Spleen (tissue), 11 donors: ENCODE results near the gene GALNT18. TPM values are rescaled to one million over a fixed set of nuclear protein-coding genes. Genes with fewer than 3 reads are reported as not detected.

Experiments used
- DNase-seq: peaks from one replicate; pipeline ENCODE4 v3.0.0-alpha.2; 2020
- H3K27ac ChIP-seq, 8 donors: fragments of 200-600 bp; sonication (generic) in 7 of 8; 1 replicate in 4 of 8; 2 replicates in 4 of 8; pipeline versions ENCODE4 v1.5.0 to v1.8.0; 2016 to 2021; ENCODE audit warnings: inconsistent platforms in 4 of 8, mild to moderate bottlenecking in 4 of 8, moderate library complexity in 1 of 8
- H3K27me3 ChIP-seq, 7 donors: fragments of 200-600 bp; sonication (generic) in 6 of 7; replicated peaks in 1 of 7; 1 replicate in 4 of 7; 2 replicates in 3 of 7; pipeline versions ENCODE4 v1.5.0 to v1.8.0; 2016 to 2021; ENCODE audit warnings: inconsistent platforms in 3 of 7, mild to moderate bottlenecking in 1 of 7
- H3K36me3 ChIP-seq, 6 donors: fragments of 200-600 bp; sonication (generic) in 5 of 6; 1 replicate in 4 of 6; 2 replicates in 2 of 6; pipeline versions ENCODE4 v1.5.0 to v1.8.0; 2016 to 2021; ENCODE audit warnings: inconsistent platforms in 2 of 6
- H3K4me1 ChIP-seq, 6 donors: fragments of 200-600 bp; sonication (generic) in 5 of 6; 1 replicate in 3 of 6; 2 replicates in 3 of 6; pipeline versions ENCODE4 v1.5.0 to v1.8.0; 2016 to 2021; ENCODE audit warnings: inconsistent platforms in 3 of 6
- H3K4me3 ChIP-seq, 8 donors: fragments of 200-600 bp; sonication (generic) in 7 of 8; 1 replicate in 4 of 8; 2 replicates in 4 of 8; pipeline versions ENCODE4 v1.5.0 to v1.8.0; 2016 to 2021; ENCODE audit warnings: inconsistent platforms in 4 of 8, mild to moderate bottlenecking in 4 of 8, moderate library complexity in 2 of 8
- H3K9me3 ChIP-seq, 8 donors: fragments of 200-600 bp; sonication (generic) in 7 of 8; 1 replicate in 4 of 8; 2 replicates in 4 of 8; pipeline versions ENCODE4 v1.5.0 to v1.8.0; 2016 to 2021; ENCODE audit warnings: inconsistent platforms in 4 of 8
- POLR2A ChIP-seq, 3 donors: fragments of 450-650 bp; IDR thresholded peaks; one replicate each; pipeline ENCODE4 v1.5.1; 2017; ENCODE audit warnings: antibody characterized with exemption in 3 of 3, mild to moderate bottlenecking in 1 of 3
- POLR2AphosphoS5 ChIP-seq, 3 donors: sonication (generic); formaldehyde crosslinking; IDR thresholded peaks; one replicate each; pipeline ENCODE4 v1.5.1; 2017; ENCODE audit warnings: antibody characterized with exemption in 3 of 3
- WGBS, 5 donors: extraction: QIAGEN DNeasy Blood & Tissue Kit in 3 of 5; methylation state at CpG; one replicate each; pipeline versions ENCODE4 v1.1.5 to v1.1.7; 2013 to 2018; 5-methylcytosine and 5-hydroxymethylcytosine counted together
- intact Hi-C: fragments of 100-400 bp; cut with DNase I; formaldehyde crosslinking; loops from one replicate; pipeline ENCODE4 v1.15.0; 2023; ENCODE audit warnings: low total_unique reads
- polyA plus RNA-seq, 3 donors: library from polyadenylated mRNA; stranded (reverse); fragments of 200-250 nt; gene quantifications; one replicate each; pipeline ENCODE4 v1.2.1, GENCODE V29; 2013
- total RNA-seq, 7 donors: library from RNA; depleted of rRNA in 3 of 7; stranded (reverse); fragments of >200 nt in 3 of 7; fragmentation: NEBNext Ultra II Directional in 4 of 7; extraction: Animal tissue kit (Norgen Biotek cat#: 25700) in 4 of 7; gene quantifications; one replicate each; pipeline versions ENCODE4 v1.1.0 to v1.2.1, GENCODE V29; 2016 to 2021
- TF ChIP-seq, protein P1 (sequence below), 11 experiments: fragments of 200-600 bp in 7 of 11; fragments of 450-650 bp in 4 of 11; sonication (generic) in 4 of 11; IDR thresholded peaks in 8 of 11; conservative IDR thresholded peaks in 3 of 11; 1 replicate in 7 of 11; 2 replicates in 4 of 11; pipeline versions ENCODE4 v1.4.0 to v1.8.0; 2016 to 2021; ENCODE audit warnings: antibody characterized with exemption in 11 of 11, inconsistent platforms in 4 of 11, mild to moderate bottlenecking in 1 of 11
- donor health status: healthy with polysubstance abuse.
- donor health status: DM: no; HTN: no; CAD: no; lungs with moderate emphysema.
- donor health status: DM: no; HTN: no; CAD: no.
- donor health status: Bipolar disorder and iron deficiency.
- donor health status: healthy.
- donor health status: DM: no; HTN: no; CAD: no.
- donor health status: DM: yes; HTN: yes; CAD: no.

GALNT18 gene
- total and polyA plus RNA-seq, 10 donors: 0.87 to 6.9 (median 3.9) TPM

DNA sequence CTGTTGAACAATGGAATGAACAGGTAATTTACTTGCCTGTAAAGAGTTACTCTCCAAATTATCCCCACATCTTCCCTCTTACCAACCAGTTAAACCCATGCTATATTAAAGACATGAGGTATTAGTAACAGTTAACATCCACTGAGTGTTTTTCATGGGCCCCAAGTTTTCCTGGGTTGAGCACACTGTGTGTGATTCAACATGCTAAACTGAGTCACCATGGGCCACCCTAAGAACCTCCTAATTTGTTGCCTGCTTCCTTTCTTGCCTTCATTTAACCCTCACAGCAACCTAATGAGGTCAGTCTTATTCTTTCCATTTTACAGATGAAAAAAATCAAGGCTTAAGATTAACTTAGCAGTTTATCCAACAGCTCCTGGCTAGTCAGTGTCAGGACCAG lies 51.0 kb downstream of the GALNT18 start:
- intact Hi-C loops: no loop called here
- Histone ChIP-seq H3K4me1 (peaks cover 0 to 10% (median 3%) of the 10 kb centered on the region in 6 donors), H3K27me3 (peaks cover 0 to 8% (median 0%) of the 10 kb centered on the region in 7 donors), H3K27ac (no peak overlapping the region), H3K36me3 (no peaks in the 10 kb centered on the region), H3K4me3 (no peak overlapping the region), H3K9me3 (no peaks in the 10 kb centered on the region)
- TF ChIP-seq POLR2AphosphoS5 (IDR thresholded peaks at IDR 0.05) (no peak), POLR2A (IDR thresholded peaks at IDR 0.05) (no peak)
- TF ChIP-seq, protein P1, sequence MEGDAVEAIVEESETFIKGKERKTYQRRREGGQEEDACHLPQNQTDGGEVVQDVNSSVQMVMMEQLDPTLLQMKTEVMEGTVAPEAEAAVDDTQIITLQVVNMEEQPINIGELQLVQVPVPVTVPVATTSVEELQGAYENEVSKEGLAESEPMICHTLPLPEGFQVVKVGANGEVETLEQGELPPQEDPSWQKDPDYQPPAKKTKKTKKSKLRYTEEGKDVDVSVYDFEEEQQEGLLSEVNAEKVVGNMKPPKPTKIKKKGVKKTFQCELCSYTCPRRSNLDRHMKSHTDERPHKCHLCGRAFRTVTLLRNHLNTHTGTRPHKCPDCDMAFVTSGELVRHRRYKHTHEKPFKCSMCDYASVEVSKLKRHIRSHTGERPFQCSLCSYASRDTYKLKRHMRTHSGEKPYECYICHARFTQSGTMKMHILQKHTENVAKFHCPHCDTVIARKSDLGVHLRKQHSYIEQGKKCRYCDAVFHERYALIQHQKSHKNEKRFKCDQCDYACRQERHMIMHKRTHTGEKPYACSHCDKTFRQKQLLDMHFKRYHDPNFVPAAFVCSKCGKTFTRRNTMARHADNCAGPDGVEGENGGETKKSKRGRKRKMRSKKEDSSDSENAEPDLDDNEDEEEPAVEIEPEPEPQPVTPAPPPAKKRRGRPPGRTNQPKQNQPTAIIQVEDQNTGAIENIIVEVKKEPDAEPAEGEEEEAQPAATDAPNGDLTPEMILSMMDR (IDR thresholded peaks at IDR 0.05 in 8 of 11, conservative IDR thresholded peaks at IDR 0.05 in 3 of 11): no peak
- DNase-seq: no peak

DNA sequence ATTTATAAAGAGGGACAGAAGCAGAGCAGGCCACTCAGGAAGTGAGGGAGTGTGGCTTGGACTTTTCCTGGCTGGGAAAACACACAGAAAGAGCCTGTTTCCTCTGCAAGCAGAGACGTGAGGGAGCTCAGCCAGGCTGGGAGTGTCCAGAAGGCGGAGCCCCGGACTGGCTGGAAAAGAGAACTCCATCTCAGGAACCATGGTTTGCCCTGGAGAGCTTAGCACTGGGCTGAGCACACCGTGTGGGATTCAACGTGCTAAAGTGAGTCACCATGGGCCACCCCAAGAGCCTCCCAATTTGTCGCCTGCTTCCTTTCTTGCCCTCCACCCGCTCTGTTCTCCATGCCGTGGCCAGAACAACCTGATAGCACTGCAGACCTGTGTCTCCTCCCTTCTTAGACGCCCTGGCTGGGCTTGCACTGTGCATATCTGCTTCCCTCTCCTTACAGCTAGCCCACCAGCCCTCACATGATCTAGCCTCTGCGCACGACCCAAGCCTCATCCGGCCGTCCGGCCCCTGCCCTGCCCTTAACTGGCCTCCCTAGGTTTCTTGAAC lies 51.8 kb downstream of the GALNT18 start:
- TF ChIP-seq POLR2A (IDR thresholded peaks at IDR 0.05): no peak
- TF ChIP-seq, protein P1 (IDR thresholded peaks at IDR 0.05 in 8 of 11, conservative IDR thresholded peaks at IDR 0.05 in 3 of 11): peak in 1 of 11 experiments; percentile 7
- TF ChIP-seq POLR2AphosphoS5 (IDR thresholded peaks at IDR 0.05): peak in 2 of 3 donors; percentile 40 to 53
- no peaks in the 10 kb centered on the region for H3K36me3 ChIP-seq
- intact Hi-C loops: no loop called here
- WGBS, 5 donors: 43 to 67% (median 51%) methylated on average over 14 of the region's 14 CpGs
- no peak overlapping the region for H3K4me3 ChIP-seq
- H3K27me3 ChIP-seq: peaks cover 0 to 8% (median 0%) of the 10 kb centered on the region in 7 donors
- peak overlapping the region in 6 of 8 donors; percentile 31 to 67 (median 61) for H3K27ac ChIP-seq
- peaks cover 0 to 10% (median 3%) of the 10 kb centered on the region in 6 donors for H3K4me1 ChIP-seq
- DNase-seq: peak; percentile 84
- H3K9me3 ChIP-seq: no peaks in the 10 kb centered on the region

DNA sequence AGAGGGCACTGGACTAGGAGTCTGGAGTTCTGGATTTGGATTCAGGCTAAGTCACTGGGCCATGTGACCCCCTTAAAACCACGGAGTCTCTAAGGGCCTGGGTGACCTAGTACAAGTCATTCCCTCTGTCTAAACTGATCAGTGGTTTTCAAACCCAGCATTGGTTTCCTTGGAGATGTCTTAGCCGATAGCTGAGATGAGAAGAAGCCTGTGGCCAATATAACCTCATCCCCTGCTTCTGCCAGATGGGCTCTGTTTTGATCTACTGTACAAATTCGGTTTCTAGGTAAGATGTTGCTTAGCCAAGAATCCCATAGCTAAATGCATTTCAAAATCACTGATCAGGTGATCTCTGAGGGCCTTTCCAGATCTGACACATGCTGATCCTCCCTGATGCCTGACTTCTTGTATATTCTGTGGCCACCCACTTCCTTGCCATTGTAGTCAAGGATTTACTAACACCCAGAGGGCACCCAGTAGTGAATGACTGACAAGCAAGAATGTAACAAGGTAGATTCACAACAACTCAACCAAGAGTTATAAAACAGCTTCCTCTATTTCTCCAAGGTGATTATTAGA lies 53.1 kb downstream of the GALNT18 start:
- Histone ChIP-seq H3K4me3 (no peak overlapping the region), H3K27me3 (peaks cover 0 to 8% (median 0%) of the 10 kb centered on the region in 7 donors), H3K4me1 (peaks cover 0 to 10% (median 3%) of the 10 kb centered on the region in 6 donors), H3K36me3 (no peaks in the 10 kb centered on the region), H3K9me3 (no peaks in the 10 kb centered on the region), H3K27ac (peak overlapping the region in 1 of 8 donors; percentile 67)
- TF ChIP-seq, protein P1 (IDR thresholded peaks at IDR 0.05 in 8 of 11, conservative IDR thresholded peaks at IDR 0.05 in 3 of 11): no peak
- no peak for TF ChIP-seq POLR2AphosphoS5 (IDR thresholded peaks at IDR 0.05)
- TF ChIP-seq POLR2A (IDR thresholded peaks at IDR 0.05): no peak
- intact Hi-C loops: no loop called here
- DNase-seq: no peak
- 63 to 87% (median 83%) methylated on average over 3 of the region's 3 CpGs for WGBS, 5 donors

DNA sequence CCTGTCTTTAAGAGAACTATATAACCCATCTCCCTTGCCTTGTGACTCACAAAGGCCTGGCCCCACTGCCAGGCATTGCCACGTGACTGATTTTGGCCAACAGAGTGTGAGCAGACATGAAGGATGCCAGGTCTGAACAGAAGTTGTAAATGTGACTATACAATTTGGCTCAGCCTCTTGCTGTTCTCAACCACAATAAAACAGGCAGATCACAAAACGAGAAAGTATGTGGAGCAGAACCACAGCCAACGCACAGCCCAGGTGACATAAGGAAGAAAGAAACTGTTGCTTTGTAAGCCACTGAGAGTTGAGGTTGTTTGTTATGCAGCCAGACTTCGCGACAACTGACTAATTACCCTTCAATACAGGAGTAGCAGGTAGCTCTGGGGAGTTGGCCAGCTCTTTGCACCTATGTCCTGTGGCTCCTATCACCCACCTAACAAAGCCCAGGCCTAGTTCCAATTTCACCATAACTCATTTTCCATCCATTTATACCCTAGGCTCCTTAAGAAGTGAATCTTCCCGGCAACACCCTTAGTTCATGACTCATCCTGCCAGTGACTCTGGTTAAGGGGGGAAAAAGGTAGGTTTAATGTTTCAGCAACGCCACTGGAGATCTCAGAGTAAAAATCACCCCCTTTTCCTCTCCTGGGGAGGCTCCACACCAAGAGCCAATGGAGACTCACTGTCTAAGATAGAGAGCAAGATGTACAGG lies 53.7 kb downstream of the GALNT18 start:
- TF ChIP-seq POLR2AphosphoS5 (IDR thresholded peaks at IDR 0.05) (no peak), POLR2A (IDR thresholded peaks at IDR 0.05) (no peak)
- TF ChIP-seq, protein P1 (IDR thresholded peaks at IDR 0.05 in 8 of 11, conservative IDR thresholded peaks at IDR 0.05 in 3 of 11): no peak
- no peaks in the 10 kb centered on the region for H3K36me3 ChIP-seq
- no peak overlapping the region for H3K27ac ChIP-seq
- H3K4me3 ChIP-seq: no peak overlapping the region
- intact Hi-C loops: no loop called here
- no peak for DNase-seq
- WGBS, 5 donors: 64 to 79% (median 71%) methylated on average over 7 of the region's 7 CpGs
- peaks cover 0 to 10% (median 3%) of the 10 kb centered on the region in 6 donors for H3K4me1 ChIP-seq
- H3K27me3 ChIP-seq: peaks cover 0 to 8% (median 0%) of the 10 kb centered on the region in 7 donors
- H3K9me3 ChIP-seq: no peaks in the 10 kb centered on the region
